Measurements from ENCODE around the gene NDUFV3.
"Not testable (repeated sequence)": the region's sequence is repeated elsewhere in the genome, so short reads cannot be mapped to it uniquely, and the experiment has no call there.

Gene NDUFV3

DNA sequence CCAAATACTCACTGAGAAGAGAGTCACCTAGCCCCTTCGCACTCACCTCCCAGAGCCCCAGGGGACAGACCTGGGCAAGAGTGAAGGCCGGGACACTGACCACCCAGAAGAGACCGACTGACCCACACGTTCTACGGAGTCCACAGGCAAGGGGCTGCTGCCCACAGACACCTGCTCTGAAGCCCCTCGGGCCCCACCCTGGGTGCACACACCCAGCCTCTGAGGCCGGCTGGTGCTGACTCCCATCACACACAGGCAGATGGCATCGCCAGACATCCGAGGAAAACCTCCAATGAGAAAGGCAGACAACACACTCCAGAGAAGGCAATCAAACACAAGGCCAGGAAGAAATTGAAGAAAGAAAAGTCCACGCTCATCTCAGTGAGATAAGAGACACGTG, 35.9 kb upstream of the NDUFV3 start:
- DNase-seq, result no peak

DNA sequence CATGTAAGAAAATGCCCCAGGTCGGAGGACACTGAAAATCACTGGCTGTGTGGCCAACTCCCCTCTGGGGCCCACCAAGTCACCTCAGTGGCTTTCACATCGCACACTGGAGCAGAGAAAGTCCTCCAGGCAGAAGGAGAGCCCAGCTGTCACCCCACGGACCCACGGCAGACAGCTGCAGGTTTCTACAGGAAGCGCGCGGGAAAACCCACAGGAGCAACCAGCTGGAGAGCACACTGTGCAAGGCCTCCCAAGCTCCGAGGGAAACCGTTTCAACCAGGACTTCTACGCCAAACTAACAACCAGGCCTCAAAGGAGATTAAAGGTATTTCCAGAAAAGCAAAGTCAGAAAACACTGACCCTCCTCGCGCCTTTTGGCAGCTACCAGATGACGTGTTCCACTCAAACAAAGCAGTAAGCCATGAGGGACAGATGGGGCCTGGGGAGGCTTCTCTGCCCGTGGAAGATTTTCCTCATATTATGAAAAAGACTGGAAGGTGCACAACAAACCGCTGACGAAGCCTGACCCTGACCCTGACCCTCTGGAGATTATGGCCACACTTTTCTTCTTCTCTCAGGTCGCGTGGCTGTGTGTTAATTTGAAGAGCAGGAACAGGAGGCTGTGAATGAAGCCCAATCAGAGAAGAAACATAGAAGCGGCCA, 34.8 kb upstream of the NDUFV3 start:
- peak; percentile 30 to 65 for DNase-seq

DNA sequence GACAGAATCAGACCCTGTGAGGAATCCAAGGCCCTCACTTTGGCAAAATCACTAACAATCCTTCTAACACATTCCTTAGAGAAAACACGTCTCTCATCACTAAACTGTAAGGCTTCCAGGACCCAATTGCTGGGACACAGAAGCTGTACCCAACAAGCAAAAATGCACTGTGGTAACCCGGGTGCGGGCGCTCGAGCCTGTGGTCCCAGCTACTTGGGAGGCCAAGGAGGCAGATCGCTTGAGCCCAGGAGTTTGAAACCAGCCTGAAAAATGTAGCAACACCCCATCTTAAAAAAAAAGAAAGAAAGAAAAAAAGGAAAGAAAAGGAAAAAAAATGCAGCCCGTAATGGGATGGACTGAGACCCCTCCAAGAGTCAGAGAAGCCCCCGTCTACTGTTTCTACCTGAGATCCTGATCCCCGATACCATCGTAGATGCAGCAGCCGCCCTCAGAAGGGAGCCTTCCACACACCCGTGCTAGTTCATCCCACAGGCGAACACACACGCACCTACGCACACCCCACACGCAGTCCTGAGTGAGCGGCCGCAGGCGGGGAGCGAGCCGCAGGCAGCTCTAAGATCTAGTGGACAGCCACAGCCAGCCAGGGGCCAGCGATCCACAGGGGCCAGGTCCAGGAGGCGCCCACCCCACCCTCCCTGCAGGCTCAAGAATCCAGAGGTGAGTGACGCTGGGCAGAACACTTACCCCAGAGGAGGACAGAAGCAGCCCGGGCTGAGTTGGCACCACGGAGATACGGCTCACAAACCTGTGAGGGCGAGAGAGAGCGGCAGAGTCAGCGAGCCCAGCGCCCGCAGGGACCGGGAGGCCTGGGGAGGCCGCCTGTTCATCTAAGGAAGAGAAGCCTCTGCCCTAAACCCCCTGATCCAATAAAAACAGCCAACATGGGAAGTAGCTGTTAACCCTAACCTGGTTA, 33.9 kb upstream of the NDUFV3 start:
- DNase-seq, result no peak

DNA sequence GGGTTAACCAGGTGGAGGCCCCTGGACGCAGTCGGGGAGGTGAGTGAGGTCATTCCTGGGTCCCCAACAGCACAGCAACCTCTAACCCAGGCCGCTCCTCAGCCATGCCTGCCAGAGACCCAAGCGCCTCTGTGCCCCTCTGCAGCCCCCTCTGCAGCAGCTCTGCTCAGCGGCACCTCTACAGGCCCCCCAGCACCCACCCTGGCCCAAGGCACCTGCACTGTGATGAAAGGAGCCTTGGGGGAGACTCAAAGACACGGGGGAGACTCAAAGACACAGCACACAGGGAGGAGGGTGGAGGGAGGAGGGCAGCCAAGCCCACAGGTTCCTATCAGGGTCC, 33.2 kb upstream of the NDUFV3 start:
- DNase-seq, result no peak

DNA sequence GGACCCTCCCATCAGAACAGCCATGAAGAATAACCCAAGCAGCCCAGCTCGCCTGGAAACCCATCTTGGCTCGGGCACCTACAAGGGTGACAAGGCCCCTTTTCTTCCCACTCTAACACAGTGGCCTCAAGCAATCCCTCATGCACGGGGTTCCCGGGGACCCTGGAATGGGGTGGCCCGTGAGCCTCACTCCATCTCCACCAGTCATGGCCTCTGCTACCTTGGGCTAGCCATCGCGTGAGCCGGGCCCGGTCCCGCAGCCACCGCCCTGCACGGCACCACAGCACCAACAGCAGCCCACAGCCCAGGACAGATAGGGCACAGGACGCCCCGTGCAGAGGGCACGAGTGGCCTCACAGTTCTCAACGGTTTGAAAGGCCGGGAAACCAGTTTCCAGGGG, 32.8 kb upstream of the NDUFV3 start:
- DNase-seq, result no peak

DNA sequence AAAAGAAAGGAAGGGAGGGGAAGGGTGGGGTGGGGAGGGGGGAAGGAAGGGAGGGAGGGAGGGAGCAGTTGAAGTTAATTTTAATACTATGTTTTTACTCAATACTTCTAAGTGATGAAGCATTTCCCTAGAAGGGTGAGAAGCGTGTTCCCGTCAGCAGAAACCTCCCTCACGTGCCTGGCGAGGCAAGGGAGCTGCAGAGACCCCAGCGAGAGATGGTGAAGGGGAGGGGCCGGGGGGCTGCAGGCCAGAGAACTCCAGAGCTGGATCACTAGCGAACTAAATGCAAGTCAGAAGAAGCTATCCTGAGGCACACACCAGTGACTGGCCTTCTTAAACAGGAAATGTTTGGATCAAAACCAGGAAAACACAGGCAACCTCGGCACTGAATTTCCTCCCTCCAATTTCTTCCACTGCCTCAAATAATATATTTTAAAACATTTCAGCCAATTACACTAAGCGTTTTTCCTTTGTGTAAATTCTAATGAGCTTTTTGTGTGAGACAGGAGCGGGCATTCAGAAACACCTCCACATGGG, 31.7 kb upstream of the NDUFV3 start:
- no peak for DNase-seq

DNA sequence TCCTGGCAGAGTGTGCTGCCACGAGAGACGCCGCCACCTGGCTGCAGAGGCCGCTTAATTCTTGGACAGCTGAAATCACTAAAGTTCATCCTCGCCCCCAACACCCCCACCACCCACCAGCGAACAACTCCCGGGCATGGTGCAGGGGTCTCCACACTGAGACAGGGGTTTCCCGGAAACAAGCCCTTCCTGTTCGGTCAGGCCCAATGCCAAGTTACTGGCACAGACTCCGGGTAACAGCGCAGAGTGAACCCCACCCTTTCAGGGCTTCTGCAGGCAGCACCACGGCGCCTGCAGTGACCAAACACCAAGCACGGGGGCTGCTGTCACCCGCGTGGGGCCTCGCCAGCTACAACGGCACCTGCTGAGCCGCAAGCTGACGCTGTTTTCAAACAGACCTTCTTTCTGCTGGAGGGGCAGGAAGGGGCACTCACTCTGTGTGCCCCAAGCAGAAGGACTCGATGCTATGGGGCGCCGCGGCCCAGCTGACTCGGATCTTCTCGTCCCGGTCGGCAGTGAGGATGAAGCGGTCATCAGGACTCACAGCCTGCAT, 31.2 kb upstream of the NDUFV3 start:
- no peak for DNase-seq

DNA sequence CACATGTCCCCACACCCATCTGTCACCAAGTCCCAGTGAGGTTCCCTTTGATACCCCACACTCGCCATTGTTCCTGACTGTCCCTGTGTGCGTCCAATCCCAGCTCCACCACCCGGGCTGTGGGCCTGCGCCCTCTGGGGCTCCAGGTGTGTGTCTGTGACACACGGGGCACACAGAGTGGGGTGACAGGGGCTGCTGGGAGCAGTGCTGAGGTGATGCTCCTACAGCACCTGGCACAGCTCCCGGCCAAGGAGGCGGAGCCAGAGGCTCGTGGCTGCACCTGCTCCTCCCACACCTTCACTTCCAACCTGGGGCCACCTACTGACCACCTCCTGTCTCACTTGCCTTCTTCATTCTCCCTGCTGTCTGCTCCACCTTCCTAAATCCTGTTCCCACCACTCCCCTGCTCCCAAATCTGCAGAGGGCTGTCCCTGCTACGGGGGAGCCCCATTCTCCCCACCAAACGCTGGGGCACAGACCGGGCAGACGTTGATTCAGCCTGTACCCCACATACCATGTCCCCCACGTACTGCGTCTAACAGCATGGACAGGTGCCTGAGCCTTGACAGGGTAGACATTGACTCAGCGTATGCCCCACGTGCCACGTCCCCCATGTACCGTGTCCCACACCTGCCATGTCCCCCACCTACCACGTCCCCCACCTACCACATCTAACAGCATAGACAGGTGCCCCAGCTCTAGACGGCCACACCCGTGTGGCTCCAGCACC, 30.2 kb upstream of the NDUFV3 start:
- no peak for DNase-seq

DNA sequence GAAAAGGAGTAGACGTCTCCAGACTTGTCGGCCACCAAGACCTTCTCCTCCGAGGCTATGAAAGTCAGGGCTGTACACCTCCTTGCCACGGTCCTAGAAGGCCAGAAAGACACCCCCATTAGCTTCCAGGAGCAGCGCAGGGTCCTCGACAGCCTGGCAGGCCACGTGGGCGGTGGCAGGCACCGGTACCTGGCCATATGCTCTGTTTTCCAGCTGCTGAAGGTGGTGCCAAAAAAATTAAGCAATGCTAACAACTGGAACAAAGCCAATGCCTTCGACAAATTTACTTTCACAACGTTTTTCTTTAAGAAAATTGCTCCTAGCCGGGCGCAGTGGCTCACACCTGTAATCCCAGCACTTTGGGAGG, 29.6 kb upstream of the NDUFV3 start:
- DNase-seq, result no peak

DNA sequence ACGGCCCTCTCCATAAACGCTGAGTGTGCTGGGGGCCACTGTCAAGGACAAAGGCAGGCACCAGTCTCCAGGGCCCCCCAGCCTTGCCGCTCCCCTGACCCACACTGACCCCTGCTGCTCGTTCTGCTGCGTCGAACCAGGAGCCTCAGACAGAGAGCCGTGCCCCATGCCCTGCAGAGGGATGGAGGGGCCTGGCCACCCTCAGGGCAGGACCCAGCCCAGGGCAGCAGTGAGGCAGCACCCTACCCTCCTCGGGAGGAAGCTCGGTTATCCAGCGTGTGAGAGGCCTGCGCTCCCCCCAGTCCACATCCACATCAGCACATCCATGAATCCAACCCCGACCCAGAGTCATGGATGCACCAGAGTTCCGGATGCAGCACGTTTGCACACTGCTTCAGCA, 28.8 kb upstream of the NDUFV3 start:
- DNase-seq, result no peak

DNA sequence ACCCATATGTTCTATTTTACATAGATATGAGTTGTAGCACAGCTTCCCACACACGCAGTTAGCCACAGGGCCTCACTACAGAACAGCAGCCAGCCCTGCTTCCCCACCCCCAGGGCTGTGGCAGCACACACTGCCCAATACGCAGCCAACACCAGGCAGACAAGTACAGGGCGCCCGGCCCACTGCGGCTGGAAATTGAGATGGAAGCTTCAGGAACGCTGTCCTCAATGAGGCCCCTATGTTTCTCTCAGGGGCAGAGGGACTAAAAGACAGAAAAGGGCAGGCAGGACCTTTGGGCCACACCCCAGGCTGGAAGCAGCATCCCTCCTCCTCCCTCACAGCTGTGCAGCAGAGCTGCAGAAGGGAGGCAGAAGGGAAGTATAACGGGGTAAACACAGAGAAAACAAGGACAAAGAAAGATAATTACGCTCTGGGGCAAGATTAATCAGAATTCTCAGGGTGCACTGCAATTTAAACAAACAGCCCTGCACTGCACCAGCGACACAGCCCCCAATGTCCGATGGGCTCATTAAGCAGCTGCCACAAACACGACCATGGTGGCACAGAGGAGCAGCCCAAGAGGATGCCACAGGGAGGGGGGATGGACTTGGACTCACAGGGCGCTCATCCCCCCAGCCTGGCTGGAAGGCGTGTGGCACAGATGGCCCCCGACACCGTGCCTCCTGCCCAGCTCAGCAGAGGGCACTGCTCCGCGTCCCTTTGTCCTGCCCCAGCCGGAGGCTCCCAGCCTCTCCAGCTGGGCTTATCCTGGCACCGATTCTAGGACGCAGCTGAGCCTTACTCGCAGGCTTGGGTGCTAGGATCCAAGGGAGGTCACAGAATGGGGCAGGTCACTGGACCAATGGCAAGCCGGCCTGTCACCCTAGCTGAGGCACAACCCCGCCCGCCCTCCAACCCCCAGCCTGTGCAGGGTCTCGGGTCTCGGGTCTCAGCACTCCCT, 28.0 kb upstream of the NDUFV3 start:
- DNase-seq, result no peak

DNA sequence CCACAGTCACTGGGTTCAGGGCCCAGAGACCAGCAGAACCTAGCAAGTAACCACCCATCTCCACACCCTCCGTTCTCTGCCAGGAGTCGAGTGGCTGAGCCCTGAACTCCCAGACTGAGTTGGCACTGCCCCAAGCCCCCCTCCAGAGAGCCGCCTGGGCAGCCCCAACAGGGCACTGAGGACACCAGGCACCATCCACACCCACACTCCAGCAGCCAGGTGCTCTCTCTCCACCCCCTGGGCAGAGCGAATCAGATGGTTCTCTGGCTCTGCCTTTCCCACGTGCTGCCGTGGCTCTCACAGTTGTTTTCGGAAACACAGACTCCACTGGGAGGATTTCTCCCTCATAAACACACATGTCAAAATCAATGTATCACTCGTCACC, 27.3 kb upstream of the NDUFV3 start:
- no peak for DNase-seq

DNA sequence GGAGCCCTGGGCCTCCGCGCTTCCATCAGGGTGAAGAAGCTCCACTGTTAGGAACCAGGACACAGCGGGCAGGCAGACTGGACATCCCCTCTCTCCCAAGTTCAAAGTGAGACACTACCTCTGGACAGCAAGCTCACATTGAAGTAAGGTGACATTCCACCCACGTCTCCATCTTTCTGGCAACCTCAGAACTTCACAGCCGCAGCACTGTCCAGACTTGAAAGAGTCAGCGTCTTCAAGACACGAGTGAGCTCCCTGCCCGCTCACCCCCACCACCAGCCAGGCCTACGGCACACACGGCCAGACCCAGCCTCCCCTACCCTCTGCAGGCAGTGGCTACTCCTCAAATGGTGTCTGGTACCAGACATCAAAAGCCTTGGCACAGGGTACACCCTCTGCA, 24.9 kb upstream of the NDUFV3 start:
- DNase-seq, result no peak

DNA sequence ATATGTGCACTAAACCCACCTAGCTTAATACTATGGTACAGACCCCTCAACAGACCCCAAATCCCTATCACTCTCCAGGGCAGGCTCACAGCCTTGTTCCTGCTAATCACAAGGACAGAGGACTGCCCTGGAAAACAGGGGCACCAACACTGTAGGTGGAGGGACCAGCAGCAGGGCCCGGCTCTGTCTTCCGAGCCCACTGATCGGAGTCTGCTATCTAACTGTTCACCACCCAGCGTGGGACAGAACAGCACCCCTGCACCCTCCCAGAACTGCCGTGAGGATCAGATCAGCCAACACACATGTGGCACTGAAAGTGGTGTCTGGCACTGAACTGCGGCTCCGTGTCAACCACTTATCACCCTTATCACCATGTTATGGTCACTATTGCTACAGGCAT, 20.0 kb upstream of the NDUFV3 start:
- DNase-seq, result no peak

DNA sequence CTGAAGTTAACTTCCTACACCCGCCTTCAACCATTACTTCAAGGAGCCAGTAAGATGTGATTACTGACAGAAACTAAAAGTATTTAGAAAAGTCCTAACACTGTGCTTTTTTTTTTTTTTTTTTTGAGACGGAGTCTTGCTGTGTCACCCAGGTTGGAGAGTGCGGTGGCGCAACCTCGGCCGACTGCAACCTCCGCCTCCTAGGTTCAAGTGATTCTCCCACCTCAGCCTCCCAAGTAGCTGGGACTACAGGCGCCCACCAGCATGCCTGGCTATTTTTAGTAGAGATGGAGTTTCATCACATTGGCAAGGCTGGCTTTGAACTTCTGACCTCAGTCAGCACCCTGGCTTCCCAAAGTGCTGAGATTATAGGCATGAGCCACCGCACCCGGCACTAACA, 17.3 kb upstream of the NDUFV3 start:
- DNase-seq, result not testable (repeated sequence)

DNA sequence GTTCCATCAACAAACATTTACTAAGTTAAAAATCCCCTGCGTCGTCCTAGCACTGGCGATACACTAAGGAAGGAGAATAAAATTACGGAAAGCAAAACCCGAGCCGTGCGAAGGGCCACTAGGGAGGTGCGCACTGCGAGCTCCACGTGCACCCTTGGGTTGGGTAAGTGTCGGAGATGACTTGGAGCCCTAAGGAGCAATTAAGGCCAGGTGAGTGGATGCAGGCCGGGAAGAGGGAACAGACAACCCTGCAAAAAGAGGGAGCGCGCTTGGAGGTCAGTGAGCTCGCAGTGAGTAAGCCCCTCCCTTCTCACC, 14.5 kb upstream of the NDUFV3 start:
- DNase-seq, result no peak

DNA sequence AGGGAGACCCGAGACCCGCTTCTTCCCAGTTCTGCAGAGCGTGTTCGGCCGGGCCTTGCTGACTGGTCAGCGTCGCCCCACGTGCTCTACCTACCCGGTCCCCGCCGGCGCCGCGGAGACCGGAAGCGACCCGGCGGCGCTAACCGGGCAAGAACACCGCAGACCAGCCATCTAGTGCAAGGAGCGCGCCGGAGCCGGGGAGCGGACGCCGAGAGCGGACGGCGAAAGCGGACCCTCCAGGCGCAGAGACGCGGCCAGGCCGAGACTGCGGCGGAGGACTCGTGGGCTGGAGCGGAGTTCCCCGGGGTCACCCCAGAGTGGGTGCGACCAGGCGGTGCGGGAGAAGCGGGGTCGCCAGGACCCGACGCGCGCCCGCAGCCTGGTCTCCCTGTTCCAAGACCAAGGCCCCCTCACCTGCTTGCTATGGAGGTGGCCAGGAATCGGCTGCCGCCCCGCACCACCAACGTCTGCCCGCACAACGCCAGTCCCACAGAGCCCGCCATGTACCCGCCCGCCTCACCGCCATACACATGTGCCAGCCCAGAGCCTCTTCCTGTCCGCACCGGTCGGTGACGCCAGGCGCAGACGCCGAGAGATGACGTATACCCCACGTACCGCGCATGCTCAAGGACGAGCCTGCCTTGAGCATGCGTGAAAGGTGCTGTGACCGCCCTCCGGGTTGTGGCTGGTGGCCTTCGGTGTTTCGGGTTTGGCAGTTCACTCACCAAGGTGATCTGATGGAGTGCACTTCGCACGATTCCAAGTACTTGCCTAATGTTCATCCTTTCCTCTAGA, 13.9 kb upstream of the NDUFV3 start, which contains the start of gene WDR4:
Gene WDR4 (minus strand): TSS at position 547 of the 795 bp plus-strand sequence. CDS start 44 bp downstream, at position 503.
- DNase-seq, result peak; percentile 96 to 99

DNA sequence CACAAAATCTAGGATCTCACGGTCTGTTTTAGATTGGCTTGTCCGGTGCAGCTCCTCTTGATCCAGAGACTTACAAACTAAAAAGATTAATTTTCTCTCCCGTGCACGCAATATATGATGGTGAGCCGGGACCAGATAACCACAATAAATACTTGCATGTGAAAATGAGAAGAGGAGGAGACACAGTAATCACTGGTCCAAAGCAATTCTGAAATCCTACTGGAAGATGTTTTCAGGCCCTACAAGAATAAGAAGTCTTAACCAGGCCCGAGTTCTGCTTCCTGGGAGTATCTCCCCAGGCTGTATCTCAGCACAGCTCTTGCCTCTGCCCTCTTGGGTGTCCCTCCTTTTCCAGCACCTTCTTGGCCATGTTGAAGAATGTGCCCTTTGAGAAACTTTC, 12.8 kb upstream of the NDUFV3 start:
- no peak for DNase-seq

DNA sequence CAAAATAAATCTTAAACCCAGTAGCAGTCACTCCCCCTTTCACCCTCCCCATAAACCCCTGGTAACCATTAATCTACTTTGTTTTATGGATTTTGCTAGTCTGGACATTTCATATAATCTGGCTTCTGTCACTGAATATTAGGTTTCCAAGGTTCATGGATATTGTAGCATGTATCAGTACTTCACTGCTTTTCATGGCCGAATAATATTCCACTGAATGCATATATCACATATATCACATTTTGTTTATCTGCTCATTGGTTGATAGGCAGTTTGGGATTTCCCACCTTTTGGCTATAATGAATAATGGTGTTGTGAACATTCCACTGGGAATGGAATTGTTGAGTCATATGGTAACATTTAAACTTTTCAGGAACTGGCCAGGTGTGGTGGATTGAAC, 9.2 kb upstream of the NDUFV3 start:
- no peak for DNase-seq

DNA sequence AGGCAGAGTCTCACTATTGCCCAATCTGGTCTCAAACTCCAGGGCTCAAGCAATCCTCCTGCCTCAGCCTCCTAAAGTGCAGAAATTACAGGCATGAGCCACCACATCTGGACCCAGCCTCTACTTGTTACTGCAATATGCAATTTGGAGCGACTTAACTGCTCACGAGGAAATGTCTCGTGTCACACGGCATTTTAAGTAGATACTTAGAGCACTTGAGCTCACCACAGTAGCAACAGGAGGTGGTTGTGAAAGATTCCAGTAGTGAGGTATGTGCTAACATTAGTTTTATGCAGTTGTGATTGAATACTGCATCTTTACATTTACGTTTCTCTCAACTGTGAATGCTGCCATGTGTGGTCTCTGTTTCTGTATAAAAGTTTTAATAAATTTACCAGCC, 5.8 kb upstream of the NDUFV3 start:
- DNase-seq, result no peak

DNA sequence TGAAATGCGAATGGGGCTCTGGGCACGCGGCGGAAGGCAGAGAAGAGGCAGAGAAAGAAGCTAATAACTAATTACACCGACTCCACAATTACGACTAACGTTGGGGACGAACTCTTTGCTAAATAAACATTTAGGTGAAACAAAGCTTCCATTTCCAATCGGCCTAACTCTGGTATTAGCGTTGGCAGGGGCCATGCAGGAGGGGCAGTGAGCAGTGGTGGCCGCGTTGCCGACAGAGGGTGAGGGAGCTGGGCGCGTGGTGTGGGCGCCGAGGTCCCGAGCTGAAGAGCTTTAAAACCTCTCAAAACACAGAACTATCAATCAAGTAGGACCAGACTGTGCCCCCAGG, 553 bp upstream of the NDUFV3 start:
- no peak for DNase-seq

DNA sequence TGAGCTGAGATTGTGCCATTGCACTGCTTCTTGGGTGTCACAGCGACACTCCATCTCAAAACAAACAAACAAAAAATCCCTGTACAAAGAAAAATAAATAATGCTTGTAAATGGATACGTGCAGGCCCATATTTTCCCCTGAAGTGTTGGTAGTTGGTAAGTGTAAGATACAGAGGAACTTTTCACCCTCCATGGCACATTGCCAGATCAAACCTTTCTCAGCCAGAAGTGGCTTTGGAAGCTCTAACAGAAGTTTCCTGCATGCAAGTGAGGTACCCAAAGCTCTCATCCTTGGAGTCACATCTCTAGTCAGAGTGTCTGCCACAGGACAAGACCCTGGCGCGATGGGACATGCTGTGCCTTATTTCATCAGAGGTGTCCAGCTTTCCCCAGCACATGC, 7.3 kb downstream of the NDUFV3 start:
- DNase-seq, result no peak
